ENCODE data around the gene ZNF433.
"Not testable (repeated sequence)": the region's sequence is repeated elsewhere in the genome, so short reads cannot be mapped to it uniquely, and the experiment has no call there.

Gene ZNF433
- long read RNA-seq, result 0 reads

DNA sequence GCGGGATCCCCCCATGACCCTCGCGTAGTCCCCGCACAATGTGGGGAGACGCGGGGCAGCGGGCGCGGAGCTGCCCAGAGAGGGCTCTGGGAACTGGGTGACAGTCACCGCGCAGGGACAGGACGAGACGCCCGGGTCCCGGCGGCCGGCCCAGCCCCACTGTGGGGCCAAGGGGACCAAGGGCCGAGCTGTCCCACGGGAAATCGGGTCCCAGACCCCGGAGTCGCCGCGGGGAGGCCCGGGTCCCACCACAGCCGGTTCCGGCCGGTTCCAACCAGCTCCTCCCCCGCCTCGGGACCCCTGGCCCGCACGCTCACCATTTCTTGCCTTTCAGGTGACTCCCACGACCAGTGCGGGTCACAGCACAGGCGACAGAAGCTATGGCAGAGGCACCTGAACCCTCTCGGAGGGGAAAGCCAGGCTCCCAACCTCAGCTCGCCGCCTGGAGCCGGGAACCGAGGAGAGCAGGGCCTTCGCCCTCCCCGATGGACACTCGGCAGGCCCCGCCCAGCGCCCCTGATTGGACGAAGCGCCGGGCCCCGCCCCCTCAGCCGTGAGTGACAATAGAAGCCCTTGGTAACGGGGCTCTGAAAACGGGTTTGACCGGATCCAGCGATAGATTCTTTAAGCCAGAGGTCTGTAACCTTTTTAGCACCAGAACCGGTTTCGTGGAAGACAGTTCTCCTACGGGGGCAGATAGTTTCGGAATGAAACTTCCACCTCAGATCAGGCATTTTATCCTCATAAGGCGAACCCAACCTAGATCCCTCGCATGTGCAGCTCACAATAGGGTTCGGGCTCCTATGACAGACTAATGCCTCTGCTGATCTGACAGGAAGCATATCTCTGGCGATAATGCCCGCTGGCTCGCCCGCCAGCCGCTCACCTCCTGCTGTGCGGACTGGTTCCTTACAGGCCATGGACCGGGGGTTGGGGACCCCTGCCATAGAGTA lies at the start of gene ZNF433:
TSS of gene ZNF433 (minus strand) at position 460 of the 953 bp plus-strand sequence. CDS start at position 320, 140 bp downstream.
- Histone ChIP-seq H3K27me3 (ENCODE audit: insufficient read depth, poor library complexity, severe bottlenecking) (no peaks in the 10 kb centered on the region), H3K27ac (replicated peaks) (no peak within 1 kb of the TSS), H3K4me3 (replicated peaks; ENCODE audit: insufficient read depth, low read length) (no peak within 1 kb of the TSS)
- DNase-seq (ENCODE audit: low read depth in 1 of 2, low spot score in 1 of 2), result peak in 1 of 2 experiments; percentile 1
- no peak for TF ChIP-seq CTCF (IDR thresholded peaks at IDR 0.05; ENCODE audit: insufficient read depth, low read length)
- no peak for TF ChIP-seq POLR2AphosphoS5 (IDR thresholded peaks at IDR 0.05; ENCODE audit: low read depth)
- TF ChIP-seq REST (IDR thresholded peaks at IDR 0.05; ENCODE audit: insufficient replicate concordance, low read depth), result no peak

DNA sequence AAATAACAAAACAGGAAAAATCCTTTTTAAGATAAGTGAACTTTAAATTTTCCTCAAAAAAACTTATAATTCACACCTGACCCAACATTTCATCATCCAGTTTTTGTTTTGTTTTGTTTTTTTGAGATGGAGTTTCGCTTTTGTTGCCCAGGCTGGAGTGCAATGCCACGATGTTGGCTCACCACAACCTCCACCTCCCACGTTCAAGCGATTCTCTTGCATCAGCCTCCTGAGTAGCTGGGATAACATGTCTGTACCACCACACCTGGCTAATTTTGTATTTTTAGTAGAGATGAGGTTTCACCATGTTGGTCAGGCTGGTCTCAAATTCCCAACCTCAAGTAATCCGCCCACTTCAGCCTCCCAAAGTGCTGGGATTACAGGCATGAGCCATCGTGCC lies 47.9 kb upstream of the ZNF433 start:
- not testable (repeated sequence) for H3K4me3 ChIP-seq (replicated peaks; ENCODE audit: insufficient read depth, low read length); H3K27me3 ChIP-seq (ENCODE audit: insufficient read depth, poor library complexity, severe bottlenecking); DNase-seq (ENCODE audit: low read depth in 1 of 2, low spot score in 1 of 2); H3K27ac ChIP-seq (replicated peaks)

DNA sequence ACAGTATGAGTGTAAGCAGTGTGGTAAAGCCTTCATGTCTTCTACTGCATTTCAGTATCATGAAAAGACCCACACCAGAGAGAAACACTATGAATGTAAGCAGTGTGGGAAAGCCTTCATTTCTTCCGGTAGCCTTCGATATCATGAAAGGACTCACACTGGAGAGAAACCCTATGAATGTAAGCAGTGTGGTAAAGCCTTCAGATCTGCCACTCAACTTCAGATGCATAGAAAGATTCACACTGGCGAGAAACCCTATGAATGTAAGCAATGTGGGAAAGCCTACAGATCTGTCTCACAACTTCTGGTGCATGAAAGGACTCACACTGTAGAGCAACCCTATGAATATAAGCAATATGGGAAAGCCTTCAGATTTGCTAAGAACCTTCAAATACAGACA lies 41.9 kb upstream of the ZNF433 start:
- no peak for TF ChIP-seq REST (IDR thresholded peaks at IDR 0.05; ENCODE audit: insufficient replicate concordance, low read depth)
- TF ChIP-seq CTCF (IDR thresholded peaks at IDR 0.05; ENCODE audit: insufficient read depth, low read length), result no peak
- no peak for TF ChIP-seq GABPA (IDR thresholded peaks at IDR 0.05; ENCODE audit: low read depth)
- no peak for TF ChIP-seq POLR2AphosphoS5 (IDR thresholded peaks at IDR 0.05; ENCODE audit: low read depth)
- TF ChIP-seq SPI1 (IDR thresholded peaks at IDR 0.05; ENCODE audit: borderline replicate concordance, low read depth), result no peak
- DNase-seq (ENCODE audit: low read depth in 1 of 2, low spot score in 1 of 2), result no peak
- Histone ChIP-seq H3K27ac (replicated peaks) (no peak overlapping the region), H3K4me3 (replicated peaks; ENCODE audit: insufficient read depth, low read length) (no peak overlapping the region), H3K27me3 (ENCODE audit: insufficient read depth, poor library complexity, severe bottlenecking) (no peaks in the 10 kb centered on the region)

DNA sequence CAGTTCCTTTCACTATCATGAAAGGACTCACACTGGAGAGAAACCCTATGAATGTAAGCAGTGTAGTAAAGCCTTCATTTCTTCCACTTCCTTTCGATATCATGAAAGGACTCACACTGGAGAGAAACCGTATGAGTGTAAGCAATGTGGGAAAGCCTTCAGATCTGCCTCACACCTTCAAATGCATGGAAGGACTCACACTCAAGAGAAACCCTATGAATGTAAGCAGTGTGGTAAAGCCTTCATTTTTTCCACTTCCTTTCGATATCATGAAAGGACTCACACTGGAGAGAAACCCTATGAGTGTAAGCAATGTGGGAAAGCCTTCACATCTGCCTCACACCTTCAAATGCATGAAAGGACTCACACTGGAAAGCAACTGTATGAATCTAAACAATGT lies 40.9 kb upstream of the ZNF433 start:
- DNase-seq (ENCODE audit: low read depth in 1 of 2, low spot score in 1 of 2); H3K27me3 ChIP-seq (ENCODE audit: insufficient read depth, poor library complexity, severe bottlenecking); H3K4me3 ChIP-seq (replicated peaks; ENCODE audit: insufficient read depth, low read length); H3K27ac ChIP-seq (replicated peaks): not testable (repeated sequence)
